Osteocyte (in vitro differentiated cells): ENCODE data around the gene BTBD17. TPM values are rescaled to one million over a fixed set of nuclear protein-coding genes. Genes with fewer than 3 reads are reported as not detected.

Source experiments
- DNase-seq: peaks from one replicate; pipeline ENCODE4 v3.0.0; 2021; ENCODE audit warnings: mixed read lengths; ENCODE audit not compliant: unreplicated experiment; ENCODE audit errors: extremely low spot score
- H3K27ac Mint-ChIP-seq: one replicate; pipeline ENCODE4 v1.8.0; 2021; ENCODE audit warnings: mild to moderate bottlenecking, mixed read lengths; ENCODE audit not compliant: unreplicated experiment
- H3K27me3 Mint-ChIP-seq: one replicate; pipeline ENCODE4 v1.8.0; 2021; ENCODE audit warnings: mixed read lengths; ENCODE audit not compliant: unreplicated experiment
- H3K36me3 Mint-ChIP-seq: one replicate; pipeline ENCODE4 v1.8.0; 2021; ENCODE audit warnings: mixed read lengths; ENCODE audit not compliant: unreplicated experiment
- H3K4me1 Mint-ChIP-seq: one replicate; pipeline ENCODE4 v1.8.0; 2021; ENCODE audit warnings: mixed read lengths; ENCODE audit not compliant: unreplicated experiment
- H3K4me3 Mint-ChIP-seq: one replicate; pipeline ENCODE4 v1.8.0; 2021; ENCODE audit warnings: mild to moderate bottlenecking, moderate library complexity, mixed read lengths; ENCODE audit not compliant: unreplicated experiment
- H3K9me3 Mint-ChIP-seq: one replicate; pipeline ENCODE4 v1.8.0; 2021; ENCODE audit warnings: mixed read lengths; ENCODE audit not compliant: unreplicated experiment
- total RNA-seq: library from RNA; stranded (reverse); gene quantifications from 2 replicates; pipeline ENCODE4 v1.2.1, GENCODE V29; 2021
- TF ChIP-seq, protein P1 (sequence below): fragments of 200-600 bp; sonication (generic); IDR thresholded peaks from 2 replicates; pipeline ENCODE4 v1.5.0; 2021; ENCODE audit warnings: antibody characterized with exemption, mild to moderate bottlenecking, moderate library complexity

BTBD17 gene
- total RNA-seq, 1 donor from 2014 or later = not detected

DNA sequence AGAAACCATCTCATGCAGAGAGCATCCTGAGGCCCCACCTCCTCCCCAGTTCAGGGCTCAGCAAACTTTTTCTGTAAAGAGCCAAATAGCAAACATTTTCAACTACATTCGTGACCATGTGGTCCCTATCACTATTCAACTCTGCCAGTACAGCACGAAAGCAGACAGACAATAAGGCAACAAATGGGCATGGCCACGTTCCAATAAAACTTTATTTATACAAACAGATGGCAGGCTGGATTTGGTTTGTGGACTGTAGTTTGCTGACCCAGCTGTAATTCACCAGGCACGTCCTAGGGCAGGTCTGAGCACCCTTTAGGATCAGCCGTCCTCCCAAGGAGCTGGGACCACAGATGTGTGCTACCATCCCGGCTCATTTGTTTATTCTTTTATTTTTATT, 43.1 kb upstream of the BTBD17 start:
- TF ChIP-seq, protein P1, sequence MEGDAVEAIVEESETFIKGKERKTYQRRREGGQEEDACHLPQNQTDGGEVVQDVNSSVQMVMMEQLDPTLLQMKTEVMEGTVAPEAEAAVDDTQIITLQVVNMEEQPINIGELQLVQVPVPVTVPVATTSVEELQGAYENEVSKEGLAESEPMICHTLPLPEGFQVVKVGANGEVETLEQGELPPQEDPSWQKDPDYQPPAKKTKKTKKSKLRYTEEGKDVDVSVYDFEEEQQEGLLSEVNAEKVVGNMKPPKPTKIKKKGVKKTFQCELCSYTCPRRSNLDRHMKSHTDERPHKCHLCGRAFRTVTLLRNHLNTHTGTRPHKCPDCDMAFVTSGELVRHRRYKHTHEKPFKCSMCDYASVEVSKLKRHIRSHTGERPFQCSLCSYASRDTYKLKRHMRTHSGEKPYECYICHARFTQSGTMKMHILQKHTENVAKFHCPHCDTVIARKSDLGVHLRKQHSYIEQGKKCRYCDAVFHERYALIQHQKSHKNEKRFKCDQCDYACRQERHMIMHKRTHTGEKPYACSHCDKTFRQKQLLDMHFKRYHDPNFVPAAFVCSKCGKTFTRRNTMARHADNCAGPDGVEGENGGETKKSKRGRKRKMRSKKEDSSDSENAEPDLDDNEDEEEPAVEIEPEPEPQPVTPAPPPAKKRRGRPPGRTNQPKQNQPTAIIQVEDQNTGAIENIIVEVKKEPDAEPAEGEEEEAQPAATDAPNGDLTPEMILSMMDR = no peak
- peaks cover 10% of the 10 kb centered on the region for H3K27me3 Mint-ChIP-seq
- H3K27ac Mint-ChIP-seq = no peak overlapping the region
- H3K4me3 Mint-ChIP-seq = no peak overlapping the region
- no peaks in the 10 kb centered on the region for H3K9me3 Mint-ChIP-seq
- no peaks in the 10 kb centered on the region for H3K36me3 Mint-ChIP-seq
- no peak for DNase-seq
- H3K4me1 Mint-ChIP-seq = no peaks in the 10 kb centered on the region

DNA sequence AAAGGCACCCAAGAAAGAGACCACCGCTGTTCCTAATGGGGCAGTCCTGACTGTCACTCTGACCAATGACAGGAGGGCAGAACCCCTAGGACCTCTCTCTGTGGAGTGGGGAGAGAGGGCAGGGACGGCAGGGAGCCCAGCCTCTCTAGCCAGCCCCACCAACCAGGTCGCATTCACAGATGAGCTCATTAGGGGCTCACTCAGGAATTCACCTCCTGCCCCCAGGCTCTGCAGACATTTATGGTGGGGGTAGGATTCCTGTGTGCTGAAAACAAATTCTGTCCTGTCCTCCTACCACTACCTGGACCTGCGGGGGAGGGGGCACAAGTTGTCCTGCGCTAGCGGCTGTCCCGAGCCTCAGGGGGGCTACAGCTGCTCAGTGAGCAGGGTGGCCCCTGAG, 42.5 kb upstream of the BTBD17 start:
- peaks cover 10% of the 10 kb centered on the region for H3K27me3 Mint-ChIP-seq
- DNase-seq = no peak
- no peaks in the 10 kb centered on the region for H3K36me3 Mint-ChIP-seq
- TF ChIP-seq, protein P1 = no peak
- H3K9me3 Mint-ChIP-seq = no peaks in the 10 kb centered on the region
- H3K4me3 Mint-ChIP-seq = no peak overlapping the region
- H3K27ac Mint-ChIP-seq = no peak overlapping the region
- H3K4me1 Mint-ChIP-seq = no peaks in the 10 kb centered on the region

DNA sequence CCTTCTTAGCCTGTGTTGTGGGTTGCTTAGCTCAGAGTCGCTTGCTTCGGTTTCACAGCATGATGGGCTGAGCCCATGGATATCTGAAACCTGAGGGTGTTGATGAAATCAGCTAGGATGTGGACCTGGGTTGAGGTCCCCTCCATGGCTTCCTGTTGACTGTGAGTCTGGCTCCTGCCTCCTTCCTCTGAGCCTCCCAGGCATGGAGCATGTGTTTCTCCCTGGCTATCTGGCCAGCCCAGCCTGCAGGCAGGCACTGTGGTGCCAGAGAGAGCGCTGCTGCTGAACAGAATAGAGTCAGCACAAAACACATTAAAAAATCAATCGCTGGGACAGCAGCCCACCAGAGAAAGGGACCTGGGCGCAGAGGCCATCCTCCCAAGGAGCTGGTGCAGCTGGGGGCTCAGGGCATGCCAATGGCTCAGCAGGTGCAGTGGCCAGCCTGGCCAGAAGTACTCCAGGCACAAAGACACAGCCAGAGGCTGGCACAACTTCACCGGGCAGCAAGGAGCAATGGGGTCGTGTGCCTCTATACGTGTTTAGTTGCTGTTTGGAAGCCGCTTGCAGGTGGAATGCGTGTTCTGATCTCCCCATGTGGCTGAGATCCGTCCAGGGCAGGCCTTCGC, 42.0 kb upstream of the BTBD17 start:
- peaks cover 14% of the 10 kb centered on the region for H3K27me3 Mint-ChIP-seq
- H3K27ac Mint-ChIP-seq = no peak overlapping the region
- no peaks in the 10 kb centered on the region for H3K4me1 Mint-ChIP-seq
- no peak overlapping the region for H3K4me3 Mint-ChIP-seq
- H3K36me3 Mint-ChIP-seq = no peaks in the 10 kb centered on the region
- no peak for DNase-seq
- TF ChIP-seq, protein P1 = no peak
- no peaks in the 10 kb centered on the region for H3K9me3 Mint-ChIP-seq

DNA sequence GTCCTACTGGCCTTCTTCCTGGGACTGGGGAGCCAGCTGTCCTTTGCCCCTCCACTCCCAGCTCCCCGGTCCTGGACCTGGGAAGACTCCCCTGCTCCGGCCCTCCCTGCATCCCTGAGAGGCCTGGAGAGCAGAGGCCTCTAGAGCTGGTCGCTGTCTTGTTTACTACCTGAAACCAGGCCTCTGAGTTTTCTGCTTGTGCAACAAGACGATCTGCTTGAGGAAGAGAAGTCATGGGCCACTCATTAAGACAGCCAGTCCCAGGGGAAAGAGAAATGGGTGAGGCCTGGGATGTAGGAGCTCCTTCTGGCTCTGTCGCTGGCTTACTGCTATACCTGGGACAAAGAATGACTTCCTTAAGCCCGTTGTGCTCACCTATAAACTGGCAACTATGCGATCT, 40.4 kb upstream of the BTBD17 start:
- DNase-seq = no peak
- Mint-ChIP-seq H3K27ac (no peak overlapping the region), H3K27me3 (peaks cover 11% of the 10 kb centered on the region), H3K9me3 (no peaks in the 10 kb centered on the region), H3K4me3 (no peak overlapping the region), H3K4me1 (no peaks in the 10 kb centered on the region), H3K36me3 (no peaks in the 10 kb centered on the region)
- TF ChIP-seq, protein P1 = no peak

DNA sequence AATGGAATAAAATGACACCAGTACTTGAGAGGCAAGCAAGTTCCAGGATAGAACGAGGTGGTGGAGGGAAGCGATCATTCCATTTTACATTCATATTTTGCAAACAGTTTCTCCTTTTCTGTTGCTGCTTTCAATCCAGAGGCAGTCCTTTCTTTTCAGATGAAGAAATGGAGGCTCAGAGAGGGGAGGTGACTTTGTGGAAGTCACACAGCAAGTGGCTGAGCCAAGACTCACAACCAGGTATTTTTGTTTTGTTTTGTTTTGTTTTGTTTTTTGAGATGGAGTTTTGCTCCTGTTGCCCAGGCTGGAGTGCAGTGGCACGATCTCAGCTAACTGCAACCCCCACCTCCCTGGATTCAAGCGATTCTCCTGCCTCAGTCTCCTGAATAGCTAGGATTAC, 34.9 kb upstream of the BTBD17 start:
- Mint-ChIP-seq H3K9me3 (no peaks in the 10 kb centered on the region), H3K4me1 (peaks cover 14% of the 10 kb centered on the region), H3K4me3 (no peak overlapping the region), H3K27me3 (peaks cover 3% of the 10 kb centered on the region), H3K27ac (no peak overlapping the region), H3K36me3 (no peaks in the 10 kb centered on the region)
- DNase-seq = no peak
- TF ChIP-seq, protein P1 = no peak
